Endodermal cell (in vitro differentiated cells): Measurements from ENCODE around the gene LONP2. TPM values are rescaled to one million over a fixed set of nuclear protein-coding genes. Genes with fewer than 3 reads are reported as not detected.

Experiments used
- DNase-seq: peaks from one replicate; pipeline ENCODE4 v3.0.0-alpha.2; 2017
- H3K27ac ChIP-seq: 2 replicates; pipeline ENCODE4 v1.5.1; 2013; ENCODE audit warnings: mild to moderate bottlenecking, low read depth, low read length, moderate library complexity
- H3K27me3 ChIP-seq: 2 replicates; pipeline ENCODE4 v1.6.1; 2013; ENCODE audit warnings: mild to moderate bottlenecking, low read length, moderate library complexity; ENCODE audit not compliant: insufficient read depth, control insufficient read depth, poor library complexity, severe bottlenecking
- H3K36me3 ChIP-seq: 2 replicates; pipeline ENCODE4 v1.7.0; 2013; ENCODE audit warnings: mild to moderate bottlenecking, low read length, moderate library complexity; ENCODE audit not compliant: control insufficient read depth, insufficient read depth
- H3K4me1 ChIP-seq: one replicate; pipeline ENCODE4 v1.7.0; 2013; ENCODE audit warnings: low read length; ENCODE audit not compliant: control insufficient read depth, insufficient read depth
- H3K4me3 ChIP-seq: 2 replicates; pipeline ENCODE4 v1.5.1; 2013; ENCODE audit warnings: mild to moderate bottlenecking, low read length, moderate library complexity
- H3K9ac ChIP-seq: 2 replicates; pipeline ENCODE4 v1.6.1; 2013; ENCODE audit warnings: mild to moderate bottlenecking, low read length, moderate library complexity; ENCODE audit not compliant: poor library complexity, severe bottlenecking; ENCODE audit errors: extremely low read depth
- H3K9me3 ChIP-seq: 2 replicates; pipeline ENCODE4 v1.6.1; 2013; ENCODE audit warnings: mild to moderate bottlenecking, low read length, moderate library complexity; ENCODE audit not compliant: control insufficient read depth
- H3K27ac Mint-ChIP-seq: 2 replicates; pipeline ENCODE4 v1.8.0; 2020; ENCODE audit warnings: mixed read lengths
- H3K27me3 Mint-ChIP-seq: 2 replicates; pipeline ENCODE4 v1.8.0; 2021; ENCODE audit warnings: mild to moderate bottlenecking, mixed read lengths; ENCODE audit not compliant: insufficient read depth
- H3K36me3 Mint-ChIP-seq: 2 replicates; pipeline ENCODE4 v1.8.0; 2020; ENCODE audit warnings: low read depth, mixed read lengths
- H3K4me1 Mint-ChIP-seq: 2 replicates; pipeline ENCODE4 v1.8.0; 2020; ENCODE audit warnings: mixed read lengths
- H3K4me3 Mint-ChIP-seq: 2 replicates; pipeline ENCODE4 v1.8.0; 2020; ENCODE audit warnings: mild to moderate bottlenecking, moderate library complexity, mixed read lengths
- H3K9me3 Mint-ChIP-seq: 2 replicates; pipeline ENCODE4 v1.8.0; 2020; ENCODE audit warnings: mild to moderate bottlenecking, mixed read lengths
- WGBS, 2 experiments: methylation state at CpG; one replicate each; pipeline versions ENCODE4 v1.1.5 to v1.1.7; 2013; ENCODE audit warnings: missing lambda C conversion rate in 2 of 2, mixed read lengths in 1 of 2; ENCODE audit not compliant: insufficient coverage in 1 of 2, insufficient read length in 1 of 2; 5-methylcytosine and 5-hydroxymethylcytosine counted together
- total RNA-seq, 2 donors: library from RNA; stranded (reverse); fragmentation: NEBNext Ultra II Directional in 1 of 2; extraction: Animal tissue kit (Norgen Biotek cat#: 25700) in 1 of 2; gene quantifications; 2 replicates in 1 of 2; 3 replicates in 1 of 2; pipeline ENCODE4 v1.2.1, GENCODE V29; 2021
- TF ChIP-seq, protein P1 (sequence below): fragments of 200-600 bp; sonication (generic); conservative IDR thresholded peaks from 2 replicates; pipeline ENCODE4 v1.5.0; 2021; ENCODE audit warnings: antibody characterized with exemption, mild to moderate bottlenecking

The LONP2 gene
- total RNA-seq, 2 donors from 2014 or later = 33.2 to 33.6 TPM

DNA sequence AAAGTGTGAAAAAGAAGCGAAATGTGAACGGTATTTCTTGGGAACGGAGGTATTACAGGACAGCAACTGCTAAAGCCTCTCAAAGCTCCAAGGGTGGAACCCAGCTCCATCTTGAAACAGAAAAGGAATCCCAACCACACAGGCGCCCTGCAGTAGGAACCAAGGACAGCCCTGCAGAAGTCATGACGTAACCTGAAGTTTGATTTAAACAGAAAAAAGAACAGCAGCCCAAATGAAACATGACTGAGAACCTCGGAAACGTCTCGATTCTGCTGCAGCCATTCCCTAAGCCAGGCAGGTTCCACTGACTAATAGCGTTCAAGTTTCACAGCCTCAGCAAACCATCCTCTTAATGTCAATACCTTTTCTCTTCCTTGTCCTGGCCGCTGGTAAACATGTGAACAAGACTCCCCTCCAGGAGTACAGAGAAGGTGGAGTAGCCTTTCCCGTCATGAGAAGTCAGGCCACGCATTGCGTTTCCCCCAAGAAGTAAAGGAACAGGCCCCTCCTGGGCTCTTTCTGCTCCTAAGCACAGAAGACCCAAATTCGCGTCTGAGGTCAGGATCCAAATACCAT is 121.0 kb downstream of the LONP2 start:
- Histone ChIP-seq H3K4me1 (peaks cover 8% of the 10 kb centered on the region), H3K27me3 (no peaks in the 10 kb centered on the region), H3K9ac (peak overlapping the region; percentile 79), H3K9me3 (no peaks in the 10 kb centered on the region), H3K4me3 (peak overlapping the region; percentile 80), H3K36me3 (peaks cover 22% of the 10 kb centered on the region), H3K27ac (no peak overlapping the region)
- WGBS, 2 experiments = 60 to 80% methylated on average over 8 to 15 of the region's 15 CpGs
- no peaks in the 10 kb centered on the region for H3K27me3 Mint-ChIP-seq
- H3K36me3 Mint-ChIP-seq = peaks cover 9% of the 10 kb centered on the region
- peak overlapping the region; percentile 62 for H3K4me3 Mint-ChIP-seq
- no peaks in the 10 kb centered on the region for H3K9me3 Mint-ChIP-seq
- no peak for DNase-seq
- H3K4me1 Mint-ChIP-seq = peaks cover 30% of the 10 kb centered on the region
- H3K27ac Mint-ChIP-seq = peak overlapping the region; percentile 95
- TF ChIP-seq, protein P1, sequence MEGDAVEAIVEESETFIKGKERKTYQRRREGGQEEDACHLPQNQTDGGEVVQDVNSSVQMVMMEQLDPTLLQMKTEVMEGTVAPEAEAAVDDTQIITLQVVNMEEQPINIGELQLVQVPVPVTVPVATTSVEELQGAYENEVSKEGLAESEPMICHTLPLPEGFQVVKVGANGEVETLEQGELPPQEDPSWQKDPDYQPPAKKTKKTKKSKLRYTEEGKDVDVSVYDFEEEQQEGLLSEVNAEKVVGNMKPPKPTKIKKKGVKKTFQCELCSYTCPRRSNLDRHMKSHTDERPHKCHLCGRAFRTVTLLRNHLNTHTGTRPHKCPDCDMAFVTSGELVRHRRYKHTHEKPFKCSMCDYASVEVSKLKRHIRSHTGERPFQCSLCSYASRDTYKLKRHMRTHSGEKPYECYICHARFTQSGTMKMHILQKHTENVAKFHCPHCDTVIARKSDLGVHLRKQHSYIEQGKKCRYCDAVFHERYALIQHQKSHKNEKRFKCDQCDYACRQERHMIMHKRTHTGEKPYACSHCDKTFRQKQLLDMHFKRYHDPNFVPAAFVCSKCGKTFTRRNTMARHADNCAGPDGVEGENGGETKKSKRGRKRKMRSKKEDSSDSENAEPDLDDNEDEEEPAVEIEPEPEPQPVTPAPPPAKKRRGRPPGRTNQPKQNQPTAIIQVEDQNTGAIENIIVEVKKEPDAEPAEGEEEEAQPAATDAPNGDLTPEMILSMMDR = no peak

DNA sequence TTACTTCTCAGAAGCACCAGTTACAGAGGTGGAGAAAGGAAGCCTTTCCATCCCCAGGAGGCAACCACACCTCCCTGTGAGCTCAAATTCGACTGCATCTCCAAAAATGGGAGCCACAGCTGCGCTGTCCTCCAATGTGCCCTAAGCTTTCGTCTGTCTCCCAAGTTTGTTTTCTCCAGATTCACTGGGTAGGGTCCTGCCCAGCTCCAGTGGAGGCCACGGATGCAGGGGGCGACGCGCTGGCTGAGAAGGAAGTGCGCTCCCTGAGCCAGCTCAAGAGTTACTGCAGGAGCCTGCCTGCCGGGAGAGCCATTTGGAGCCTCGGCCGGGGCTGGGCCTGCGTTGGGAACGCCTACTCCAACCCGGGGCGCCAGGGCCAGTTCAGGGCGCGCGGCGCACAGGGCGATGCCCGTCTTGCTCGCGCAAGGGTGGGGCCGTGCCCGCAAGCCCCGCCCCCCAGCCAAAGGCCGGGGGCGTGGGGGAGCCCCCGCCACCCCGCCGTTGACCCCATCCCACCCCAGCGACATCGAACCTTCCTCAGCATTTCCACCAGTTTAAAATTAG is 121.6 kb downstream of the LONP2 start:
- Mint-ChIP-seq H3K27me3 (no peaks in the 10 kb centered on the region), H3K27ac (peak overlapping the region; percentile 95), H3K4me1 (peaks cover 32% of the 10 kb centered on the region), H3K9me3 (no peaks in the 10 kb centered on the region), H3K36me3 (peaks cover 6% of the 10 kb centered on the region), H3K4me3 (peak overlapping the region; percentile 62)
- Histone ChIP-seq H3K9me3 (no peaks in the 10 kb centered on the region), H3K4me1 (peaks cover 8% of the 10 kb centered on the region), H3K4me3 (peak overlapping the region; percentile 80), H3K27me3 (no peaks in the 10 kb centered on the region), H3K36me3 (peaks cover 17% of the 10 kb centered on the region), H3K9ac (peak overlapping the region; percentile 79), H3K27ac (peak overlapping the region; percentile 76)
- WGBS, 2 experiments = 0 to 1% methylated on average over 6 to 33 of the region's 33 CpGs
- peak; percentile 97 for DNase-seq
- TF ChIP-seq, protein P1 = peak; percentile 32

DNA sequence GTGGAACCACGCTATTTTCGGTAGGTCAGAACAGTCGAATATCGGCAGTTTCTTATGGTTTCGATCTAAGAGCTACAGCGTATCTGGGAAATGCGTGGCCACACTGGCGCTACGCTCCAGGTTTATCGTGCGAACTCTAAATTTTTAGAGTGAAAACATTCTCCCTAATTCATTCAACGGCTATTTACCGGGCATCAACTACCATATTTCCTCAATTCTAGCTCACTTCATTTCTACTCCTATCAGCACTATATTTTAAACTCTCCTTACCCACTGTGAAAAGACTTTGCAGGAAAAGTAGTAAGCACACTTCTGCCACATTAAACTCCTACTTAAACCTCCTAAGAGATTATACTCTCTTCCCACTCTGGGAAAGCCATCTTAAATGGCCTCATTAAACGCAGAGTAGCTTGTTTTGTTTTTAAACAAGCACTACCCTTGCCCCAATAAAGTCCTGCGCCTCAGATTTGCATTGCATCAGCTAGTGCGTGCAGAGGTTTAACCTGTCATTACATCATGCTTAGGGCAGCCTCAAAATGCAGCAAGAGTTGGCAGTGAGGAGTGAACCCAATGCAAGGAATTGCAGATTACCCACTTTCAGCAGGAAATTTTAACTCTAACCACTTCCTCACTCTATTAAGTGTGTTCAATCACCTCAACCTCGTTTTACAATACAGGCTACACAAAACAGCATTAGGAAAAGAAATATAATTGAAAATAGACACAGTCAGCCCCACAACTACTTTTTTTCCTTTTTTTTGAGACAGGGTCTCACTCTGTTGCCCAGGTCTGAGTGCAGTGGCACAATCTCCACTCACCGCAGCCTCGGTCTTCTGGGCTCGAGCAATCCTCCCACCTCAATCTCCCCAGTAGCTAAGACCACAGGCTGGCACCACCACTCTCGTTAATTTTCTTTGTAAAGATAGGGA is 122.3 kb downstream of the LONP2 start:
- TF ChIP-seq, protein P1 = no peak
- DNase-seq = peak; percentile 72
- Mint-ChIP-seq H3K36me3 (peaks cover 6% of the 10 kb centered on the region), H3K4me3 (peak overlapping the region; percentile 62), H3K4me1 (peaks cover 32% of the 10 kb centered on the region), H3K9me3 (no peaks in the 10 kb centered on the region), H3K27ac (peak overlapping the region; percentile 91), H3K27me3 (no peaks in the 10 kb centered on the region)
- peak overlapping the region; percentile 76 for H3K27ac ChIP-seq
- H3K36me3 ChIP-seq = peaks cover 12% of the 10 kb centered on the region
- 14 to 20% methylated on average over 19 to 21 of the region's 21 CpGs for WGBS, 2 experiments
- H3K4me3 ChIP-seq = peak overlapping the region; percentile 80
- peaks cover 8% of the 10 kb centered on the region for H3K4me1 ChIP-seq
- peak overlapping the region; percentile 79 for H3K9ac ChIP-seq
- H3K9me3 ChIP-seq = no peaks in the 10 kb centered on the region
- no peaks in the 10 kb centered on the region for H3K27me3 ChIP-seq
